Natural killer cell (primary cell): ENCODE data around the gene CLDN1. TPM values are rescaled to one million over a fixed set of nuclear protein-coding genes. Genes with fewer than 3 reads are reported as not detected.

Experiments
- total RNA-seq, 4 donors: library from RNA; stranded (reverse); fragments of 120-200 nt in 1 of 4; gene quantifications; one replicate each; pipeline versions ENCODE4 v1.2.3 to v1.2.4, GENCODE V29; 2013 to 2022

The CLDN1 gene
- total RNA-seq, 3 donors from 2014 or later (not counting 1 experiment from before 2014, with no cell fraction given), result not detected

Other genes with a start within 250 kb of the CLDN1 start
- gene P3H2, start 201.5 kb downstream of the CLDN1 start, total RNA-seq, result 1 to 10 TPM in 1 of 3 donors, under 1 TPM in 2; 0.43 to 1.0 (median 0.64) TPM
- not detected for gene CLDN16, start 65.7 kb upstream of the CLDN1 start, total RNA-seq
- not detected for gene TMEM207, start 127.5 kb upstream of the CLDN1 start, total RNA-seq
- 10 to 100 TPM; 11.4 to 19.8 (median 15.1) TPM for gene IL1RAP, start 191.6 kb upstream of the CLDN1 start, total RNA-seq